Activated CD4-positive, alpha-beta T cell treated with anti-CD3 and anti-CD28 coated beads, Interleukin-2, amount 50 U/mL, for 16 hours (primary cell): ENCODE results near the gene CEP192.

Experiments used
- DNase-seq: peaks from one replicate; pipeline ENCODE4 v3.0.0-alpha.2; 2020

The CEP192 gene

GRCh38 chr18:13159579-13159978 is 168.4 kb downstream of the CEP192 start:
- DNase-seq = peak; percentile 74

- no peak for DNase-seq
Observed at GRCh38 chr18:13161276-13161899, 170.2 kb downstream of the CEP192 start.

GRCh38 chr18:13163167-13163927 is 172.2 kb downstream of the CEP192 start:
- DNase-seq = no peak

- DNase-seq = no peak
Observed at GRCh38 chr18:13164406-13164805, 173.2 kb downstream of the CEP192 start.

- no peak for DNase-seq
Observed at GRCh38 chr18:13165636-13166423, 174.7 kb downstream of the CEP192 start.

GRCh38 chr18:13173578-13174145 is 182.5 kb downstream of the CEP192 start:
- DNase-seq = no peak
